Kasumi-1 (cell line): ENCODE data around the gene SOX12.
"Not testable (repeated sequence)": the region's sequence is repeated elsewhere in the genome, so short reads cannot be mapped to it uniquely, and the experiment has no call there.

Experiments used
- DNase-seq, 2 experiments: peaks; one replicate each; lab custom pipeline; 2025; lab: John Stamatoyannopoulos, UW

Gene SOX12

GRCh38 chr20:328975-329695, 3.8 kb downstream of the SOX12 start:
- DNase-seq: no peak

- no peak for DNase-seq
These were observed 4.5 kb downstream of the SOX12 start for GRCh38 chr20:329851-330232.

GRCh38 chr20:330233-331149, 5.1 kb downstream of the SOX12 start:
- peak; percentile 86 to 91 for DNase-seq

- no peak for DNase-seq
These were observed 9.2 kb downstream of the SOX12 start for GRCh38 chr20:334578-334977.

- not testable (repeated sequence) for DNase-seq
These were observed 10.7 kb downstream of the SOX12 start for GRCh38 chr20:336040-336439.

- peak; percentile 29 to 40 for DNase-seq
These were observed 16.3 kb downstream of the SOX12 start for GRCh38 chr20:341682-342081.

GRCh38 chr20:343107-343506, 17.8 kb downstream of the SOX12 start:
- DNase-seq: no peak

GRCh38 chr20:346033-346639, 20.8 kb downstream of the SOX12 start:
- DNase-seq: no peak

GRCh38 chr20:346640-347316, 21.4 kb downstream of the SOX12 start, which contains the start of gene NRSN2:
Gene NRSN2 (plus strand): TSS chr20:347111. CDS start chr20:349644, 2,533 bp downstream.
- DNase-seq: no peak

- DNase-seq: no peak
These were observed 21.9 kb downstream of the SOX12 start for GRCh38 chr20:347317-347639.

GRCh38 chr20:347640-348484, 22.5 kb downstream of the SOX12 start:
- DNase-seq: peak; percentile 23 to 46

- DNase-seq: no peak
These were observed 23.9 kb downstream of the SOX12 start for GRCh38 chr20:348972-349841.

GRCh38 chr20:353166-353565, 27.8 kb downstream of the SOX12 start:
- no peak for DNase-seq

- DNase-seq: peak; percentile 74 to 86
These were observed 29.1 kb downstream of the SOX12 start for GRCh38 chr20:354298-354977.

GRCh38 chr20:356154-356553, 30.8 kb downstream of the SOX12 start:
- DNase-seq: not testable (repeated sequence)

- DNase-seq: no peak
These were observed 31.4 kb downstream of the SOX12 start for GRCh38 chr20:356745-357144.

- DNase-seq: no peak
These were observed 33.7 kb downstream of the SOX12 start for GRCh38 chr20:358891-359555.

GRCh38 chr20:361561-361960, 36.2 kb downstream of the SOX12 start:
- DNase-seq: no peak
